NCI-H2029 treated with DMSO at 0.1 percent for 48 hours (cell line): ENCODE measurements around the gene GPATCH2.
"Not testable (repeated sequence)": the region's sequence is repeated elsewhere in the genome, so short reads cannot be mapped to it uniquely, and the experiment has no call there.

ENCODE experiments used
- DNase-seq: peaks from one replicate; lab custom pipeline; 2025; lab: John Stamatoyannopoulos, UW

The GPATCH2 gene

DNA sequence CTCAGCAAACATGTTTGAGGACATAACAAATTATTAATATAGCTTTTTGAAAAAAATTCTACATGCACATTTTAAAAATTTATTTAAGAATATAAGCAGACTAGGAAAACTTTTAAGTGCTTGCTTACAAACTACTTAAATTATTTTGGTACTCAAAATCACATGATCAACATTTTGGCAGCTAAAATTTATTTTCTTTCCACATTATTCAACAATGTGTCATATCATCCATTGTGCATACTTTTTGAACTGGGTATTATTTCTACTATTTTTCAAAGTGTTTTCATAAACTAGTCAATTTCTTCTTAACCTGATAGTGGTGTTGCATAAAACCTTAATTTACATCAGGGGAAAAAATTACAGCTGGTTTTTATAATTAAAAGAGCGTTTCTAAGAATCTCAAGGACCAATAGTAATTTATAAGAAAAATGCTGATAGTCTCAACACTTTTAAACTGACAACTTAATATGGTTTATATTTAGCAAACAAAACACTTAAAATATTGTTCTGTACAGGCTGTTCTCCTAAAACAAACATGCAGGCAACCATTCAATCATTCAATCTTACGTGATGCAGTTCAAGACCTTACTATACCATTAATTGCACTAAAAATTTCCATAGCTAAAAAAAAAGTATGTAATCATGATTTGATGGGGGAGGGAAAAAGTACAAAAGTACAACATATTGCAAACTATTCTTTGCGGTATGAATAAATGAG is 105.0 kb downstream of the GPATCH2 start:
- DNase-seq = no peak

DNA sequence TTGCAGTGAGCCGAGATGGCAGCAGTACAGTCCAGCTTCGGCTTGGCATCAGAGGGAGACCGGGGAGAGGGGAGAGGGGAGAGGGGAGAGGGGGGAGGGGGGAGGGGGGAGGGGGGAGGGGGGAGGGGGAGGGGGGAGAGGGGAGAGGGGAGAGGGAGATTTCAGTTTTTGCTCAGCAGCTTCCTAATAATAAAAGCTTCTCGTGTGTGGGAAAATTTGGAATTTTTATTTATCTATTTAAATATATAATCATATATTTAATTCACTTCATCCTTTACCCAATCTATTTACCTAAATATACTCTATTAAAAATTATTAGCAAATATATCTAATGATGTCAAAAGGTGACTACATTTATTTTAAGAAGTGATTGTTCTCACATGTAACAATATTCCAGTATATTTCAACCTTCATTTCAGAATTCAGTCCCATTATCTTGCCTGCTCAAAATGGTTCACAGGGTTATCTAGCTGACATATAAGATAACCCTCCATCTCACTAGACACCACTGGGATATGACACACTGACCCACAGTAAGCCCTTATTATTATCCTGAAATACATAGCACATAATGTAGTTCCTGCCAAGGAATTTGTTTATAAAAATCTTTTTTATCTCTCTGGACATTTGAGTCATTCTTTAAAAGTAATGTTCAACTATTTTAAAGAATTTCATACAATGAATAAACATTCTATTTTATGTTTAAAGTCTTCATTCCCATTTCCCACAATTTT is 105.9 kb downstream of the GPATCH2 start:
- DNase-seq = no peak

DNA sequence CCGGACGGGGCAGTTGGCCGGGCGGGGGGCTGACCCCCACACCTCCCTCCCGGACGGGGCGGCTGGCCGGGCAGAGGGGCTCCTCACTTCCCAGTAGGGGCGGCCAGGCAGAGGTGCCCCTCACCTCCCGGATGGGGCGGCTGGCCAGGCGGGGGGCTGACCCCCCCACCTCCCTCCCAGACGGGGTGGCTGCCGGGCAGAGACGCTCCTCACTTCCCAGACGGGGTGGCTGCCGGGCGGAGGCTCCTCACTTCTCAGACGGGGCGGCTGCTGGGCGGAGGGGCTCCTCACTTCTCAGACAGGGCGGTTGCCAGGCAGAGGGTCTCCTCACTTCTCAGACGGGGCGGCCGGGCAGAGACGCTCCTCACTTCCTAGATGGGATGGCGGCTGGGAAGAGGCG is 107.0 kb downstream of the GPATCH2 start:
- DNase-seq = not testable (repeated sequence)

DNA sequence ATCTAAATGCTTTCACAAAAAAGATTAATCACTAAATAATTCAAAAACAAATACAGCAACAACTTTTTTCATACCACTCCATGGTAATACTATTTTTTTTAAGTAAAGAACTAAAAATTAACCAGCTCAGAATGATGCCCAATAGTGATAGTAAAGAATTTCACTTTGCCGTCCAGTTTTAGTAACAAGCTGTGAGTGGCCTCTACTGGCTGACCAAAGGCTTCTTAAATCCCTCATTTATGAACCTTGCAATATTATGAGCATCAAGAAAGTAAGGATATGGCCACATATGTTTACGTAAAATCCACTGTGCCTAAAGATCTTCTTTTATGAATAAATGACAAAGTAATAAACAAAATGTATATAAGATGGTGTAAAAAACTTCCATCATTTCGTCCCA is 108.6 kb downstream of the GPATCH2 start:
- no peak for DNase-seq

DNA sequence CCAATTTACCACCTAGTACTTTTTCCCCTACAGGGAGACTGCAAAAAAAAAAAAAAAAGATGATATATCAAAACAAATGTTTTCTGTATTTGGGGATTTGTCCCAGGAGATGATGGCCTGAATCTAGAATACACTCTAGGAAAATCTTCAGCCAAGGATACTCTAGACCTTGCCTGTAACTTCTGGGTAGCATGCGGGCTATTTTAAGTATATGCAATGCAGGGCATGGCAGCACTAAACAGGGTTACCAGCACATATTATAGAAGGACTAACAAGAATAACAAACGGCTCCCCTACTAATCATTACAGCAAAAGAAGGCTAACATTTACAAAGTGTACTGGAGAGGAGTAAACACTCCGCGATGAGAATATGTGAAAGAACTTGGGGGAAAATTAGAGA is 109.6 kb downstream of the GPATCH2 start:
- no peak for DNase-seq

DNA sequence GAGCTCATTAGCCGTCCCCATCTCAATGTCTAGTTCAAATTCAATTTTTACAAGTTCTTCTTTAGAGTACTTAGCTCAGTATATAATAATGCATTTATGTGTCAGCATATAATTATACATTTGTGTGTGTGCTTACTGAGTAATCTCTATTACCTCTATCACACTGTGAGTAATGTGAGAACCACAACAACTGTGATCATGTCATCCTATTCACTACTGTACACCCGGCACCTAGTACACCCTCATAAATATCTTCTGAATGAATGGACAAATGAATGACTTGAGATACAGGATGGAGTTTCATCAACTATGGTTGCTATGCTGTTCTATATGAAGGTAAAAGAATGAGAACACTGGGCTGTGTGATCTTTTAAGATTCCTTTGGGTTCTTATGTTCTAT is 124.0 kb downstream of the GPATCH2 start:
- no peak for DNase-seq

DNA sequence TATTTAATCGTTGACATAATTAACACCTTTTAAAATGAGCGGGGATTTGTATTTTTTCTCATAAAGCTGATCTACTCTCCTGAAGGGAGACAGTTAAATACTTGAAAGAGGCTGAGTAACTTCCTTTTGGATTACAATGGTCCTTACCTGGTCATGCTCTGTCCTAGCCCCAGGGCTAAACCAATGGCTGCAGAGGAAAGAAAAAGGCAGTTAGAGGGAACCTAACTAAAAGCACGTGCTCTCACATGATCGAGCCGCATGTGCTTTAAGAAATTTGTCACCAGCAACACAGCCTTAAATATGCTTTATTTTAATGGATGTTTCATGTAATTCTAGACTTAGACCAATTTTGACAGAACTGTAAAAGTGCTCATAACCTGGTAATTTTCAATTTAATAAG is 132.7 kb downstream of the GPATCH2 start:
- no peak for DNase-seq

DNA sequence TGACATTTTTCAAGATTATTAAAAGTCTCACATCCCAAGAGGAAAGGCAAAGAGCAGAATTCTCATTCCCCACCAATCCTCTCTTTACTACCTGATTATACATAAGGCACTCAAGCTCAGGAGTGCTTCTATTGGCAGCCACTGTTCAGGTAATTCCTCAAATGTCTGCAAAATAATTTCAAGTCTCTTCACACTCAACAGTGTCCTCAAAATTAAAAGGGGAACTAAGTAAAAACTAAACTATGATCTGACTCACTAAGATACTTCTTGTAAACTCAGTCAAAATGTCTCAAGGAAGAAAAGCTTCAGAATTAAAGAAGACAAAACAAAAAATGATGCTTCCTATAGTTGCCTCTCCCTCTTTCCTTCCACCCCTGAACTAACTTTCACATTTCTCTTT is 135.6 kb downstream of the GPATCH2 start:
- DNase-seq = no peak

DNA sequence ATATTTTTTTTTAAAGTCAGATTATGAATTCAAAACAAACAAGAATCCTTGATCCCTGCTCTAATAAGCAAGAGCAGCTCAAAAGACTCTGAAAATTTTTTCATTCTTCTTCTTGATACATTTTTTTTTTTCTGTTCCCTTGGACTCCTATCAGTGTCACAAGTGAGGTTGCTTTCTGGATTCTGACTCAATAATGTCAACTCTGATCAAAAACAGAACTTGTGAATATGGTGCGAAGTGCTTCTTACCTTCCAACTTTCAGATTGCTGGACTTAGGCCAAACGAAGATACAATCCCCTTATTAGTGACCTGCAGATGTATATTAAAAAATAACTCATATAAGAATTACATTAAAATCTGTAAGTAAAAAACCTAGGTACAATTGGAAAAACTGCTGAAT is 136.1 kb downstream of the GPATCH2 start:
- no peak for DNase-seq

DNA sequence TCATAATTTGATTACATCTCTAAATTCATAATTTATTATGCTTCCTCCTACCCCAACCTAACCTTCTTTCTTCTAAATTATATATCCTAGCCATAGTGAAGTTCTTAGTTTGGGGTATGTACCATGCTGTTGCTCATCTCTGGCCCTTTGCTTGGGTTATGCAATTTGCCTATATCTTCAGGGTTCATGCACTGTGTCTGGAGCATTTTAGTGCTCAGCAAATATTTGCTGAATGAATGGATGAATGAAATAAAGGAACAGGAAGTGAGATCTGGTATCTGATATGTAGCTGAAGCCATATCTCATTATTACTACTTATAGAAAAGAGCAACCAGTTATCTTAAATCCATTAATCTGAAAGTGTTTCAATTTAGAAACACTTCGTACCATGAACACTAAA is 137.6 kb downstream of the GPATCH2 start:
- DNase-seq = no peak

DNA sequence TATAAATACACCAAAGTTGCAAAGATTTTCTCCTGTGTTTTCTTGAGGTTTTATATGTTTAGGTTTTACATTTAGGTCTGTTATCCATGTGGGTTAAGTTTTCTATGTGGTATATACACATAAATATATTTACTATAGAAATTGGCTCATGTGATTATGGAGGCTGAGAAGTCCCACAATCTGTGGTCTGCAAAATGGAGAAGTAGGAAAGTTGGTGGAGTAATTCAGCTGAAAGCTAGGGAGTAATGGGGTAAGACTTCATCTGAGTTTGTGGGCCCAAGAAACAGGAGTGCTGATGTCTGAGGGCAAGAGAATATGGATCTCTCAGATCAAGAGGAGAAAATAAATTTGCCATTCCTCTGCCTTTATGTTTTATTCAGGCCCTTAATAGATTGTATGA is 146.0 kb downstream of the GPATCH2 start:
- no peak for DNase-seq

DNA sequence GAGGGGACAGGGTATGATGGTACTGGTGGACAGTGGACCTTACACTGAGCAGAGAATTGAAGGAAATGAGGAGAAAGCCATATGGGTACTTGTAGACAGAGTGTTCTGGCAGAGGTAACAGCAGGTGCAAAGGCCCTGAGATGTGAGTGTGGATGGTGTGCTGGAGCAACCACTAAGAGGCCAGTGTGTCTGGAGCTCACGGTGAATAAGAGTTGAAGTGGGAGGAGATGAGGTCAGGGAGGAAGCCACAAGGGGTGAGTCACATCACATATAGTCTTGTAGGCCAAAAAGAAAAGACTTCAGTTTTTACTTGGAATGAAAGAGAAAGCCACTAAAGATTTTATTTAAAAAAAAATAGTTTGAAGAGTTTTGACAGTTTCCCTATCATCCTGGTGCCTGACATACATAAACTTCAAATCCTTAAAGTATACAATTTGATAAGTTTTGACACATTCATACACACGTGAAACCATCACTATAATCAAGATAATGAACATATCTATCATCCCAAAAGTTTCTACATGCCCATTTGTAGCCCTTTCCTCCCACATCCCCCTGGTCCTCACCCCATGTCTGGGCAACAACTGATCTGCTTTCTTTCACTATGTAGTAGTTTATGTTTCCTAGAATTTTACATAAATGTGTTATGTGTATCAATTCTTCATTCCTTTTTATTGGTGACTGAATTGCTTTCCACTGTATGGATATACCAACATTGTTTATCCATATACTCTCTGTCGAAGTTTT is 148.4 kb downstream of the GPATCH2 start:
- DNase-seq = no peak

DNA sequence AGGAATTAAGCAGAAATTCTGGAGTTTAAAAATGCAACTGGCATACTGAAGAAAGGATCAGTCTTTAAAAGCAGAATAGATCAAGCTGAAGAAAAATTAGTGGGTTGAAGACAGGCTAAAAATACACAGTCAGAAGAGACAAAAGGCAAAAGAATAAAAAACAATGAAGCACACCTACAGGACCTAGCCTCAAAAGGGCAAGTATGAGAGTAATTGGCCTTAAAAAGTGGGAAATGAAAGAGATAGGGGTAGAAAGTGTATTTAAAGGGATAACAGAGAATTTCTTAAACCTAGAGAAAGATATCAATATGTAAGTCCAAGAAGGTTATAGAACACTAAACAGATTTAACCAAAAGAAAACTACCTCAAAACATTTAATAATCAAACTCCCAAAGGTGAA is 152.4 kb downstream of the GPATCH2 start:
- no peak for DNase-seq

DNA sequence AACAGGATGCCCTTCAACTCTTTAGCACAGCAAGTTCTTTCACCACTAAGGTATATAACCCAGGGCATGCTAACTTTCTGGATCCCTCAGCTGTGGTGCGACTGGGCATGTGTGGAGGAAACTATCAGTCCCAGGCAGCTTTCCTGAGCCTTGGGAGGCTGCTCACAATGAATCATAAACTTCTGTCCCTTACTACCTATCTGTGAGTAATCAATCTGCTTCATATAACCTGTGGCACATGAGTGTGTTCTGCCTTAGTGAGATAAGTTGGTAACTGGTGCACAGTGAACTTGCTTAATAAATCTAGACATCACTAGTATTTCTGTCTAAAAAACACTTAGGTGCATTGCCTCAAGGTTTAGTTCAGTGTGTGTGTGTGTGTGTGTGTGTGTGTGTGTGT is 158.0 kb downstream of the GPATCH2 start:
- DNase-seq = no peak

DNA sequence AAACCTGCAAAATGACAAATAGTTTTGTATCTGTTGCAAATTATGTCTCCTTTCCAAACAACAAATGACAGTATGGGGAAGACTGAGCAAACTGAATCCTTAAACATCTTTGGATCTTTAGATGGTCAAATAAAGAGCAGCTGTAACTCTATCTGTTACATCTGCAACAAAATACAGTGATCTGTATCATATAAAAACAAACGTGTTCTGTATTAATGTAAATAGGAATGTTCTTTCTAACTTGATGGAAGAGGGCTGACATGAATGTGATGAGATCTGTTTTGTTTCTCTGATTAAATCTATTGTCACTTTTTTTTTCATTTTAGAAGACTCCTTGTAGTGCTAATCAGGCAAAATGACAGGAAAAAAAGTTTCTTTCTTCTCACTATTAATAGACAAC is 159.5 kb downstream of the GPATCH2 start:
- DNase-seq = no peak

DNA sequence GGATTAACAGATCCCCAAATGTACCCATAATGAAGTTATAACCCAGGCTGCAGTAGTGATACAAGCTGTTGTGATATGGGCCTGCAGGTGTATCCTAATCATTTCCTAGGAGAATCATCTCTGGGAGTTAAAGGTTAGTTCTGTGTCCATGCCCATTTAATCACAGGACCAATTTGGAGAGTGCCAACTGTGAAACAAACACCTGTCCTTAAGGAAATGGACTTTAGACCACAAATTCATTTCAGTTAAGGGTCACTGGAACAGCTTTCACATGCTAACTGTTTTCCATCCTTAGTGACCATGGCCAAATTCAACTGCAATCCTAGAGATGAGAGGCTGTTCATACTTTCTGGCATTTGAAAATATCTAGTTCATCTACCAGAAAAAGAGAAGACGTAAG is 160.9 kb downstream of the GPATCH2 start:
- DNase-seq = no peak

DNA sequence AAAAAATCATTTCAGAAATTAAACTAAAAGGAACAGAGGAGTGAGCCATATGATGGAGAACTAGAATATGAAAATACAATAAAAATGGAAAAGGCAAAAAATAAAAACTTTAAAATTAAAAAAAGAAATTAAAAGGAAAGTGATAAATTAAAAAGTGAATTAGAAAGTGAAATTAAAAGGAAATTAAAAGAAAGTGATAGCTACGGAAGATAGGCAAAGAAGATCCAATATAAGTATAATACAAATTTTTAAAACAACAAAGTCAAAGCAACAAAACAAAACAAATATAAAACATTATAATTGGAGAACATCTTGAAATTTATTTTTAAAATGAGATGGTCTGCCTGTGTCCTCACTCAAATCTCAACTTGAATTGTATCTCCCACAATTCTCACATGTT is 165.8 kb downstream of the GPATCH2 start:
- DNase-seq = no peak

DNA sequence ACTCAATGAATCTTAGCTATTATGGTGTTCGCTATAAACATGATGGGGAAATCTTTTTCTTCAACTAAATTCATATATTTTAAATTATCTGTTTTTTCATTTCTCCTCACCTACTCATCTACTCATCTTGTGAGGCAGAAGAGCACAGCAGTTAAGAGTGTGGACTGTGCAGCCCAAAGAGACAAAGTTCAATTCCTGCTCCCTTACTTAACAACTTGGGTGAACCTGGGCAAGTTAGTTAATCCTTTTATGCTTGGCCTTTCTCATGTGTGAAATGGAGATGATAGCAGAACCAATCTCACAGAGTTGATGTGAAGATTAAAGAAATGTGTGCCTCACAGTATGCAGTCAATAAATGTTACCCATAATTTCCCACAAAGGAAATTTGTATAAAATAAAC is 168.2 kb downstream of the GPATCH2 start:
- no peak for DNase-seq

DNA sequence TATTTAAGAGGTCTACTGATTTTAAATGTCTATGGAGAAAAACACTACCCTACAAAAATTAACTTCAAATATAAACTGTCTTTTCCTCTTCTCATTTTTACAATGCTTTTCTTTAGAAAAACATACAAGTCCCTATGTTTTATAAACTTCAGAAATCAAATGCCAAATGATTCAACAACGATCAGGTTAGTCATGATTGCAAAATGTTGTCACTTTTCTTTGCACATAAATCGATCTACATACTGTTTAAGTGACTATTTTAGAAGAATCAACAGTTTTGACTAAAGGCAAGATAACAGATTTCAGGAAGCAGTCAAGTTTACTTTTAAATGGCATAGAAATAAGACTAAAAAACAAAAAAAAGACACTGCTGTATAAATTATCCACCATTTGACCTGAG is 168.7 kb downstream of the GPATCH2 start:
- DNase-seq = no peak

DNA sequence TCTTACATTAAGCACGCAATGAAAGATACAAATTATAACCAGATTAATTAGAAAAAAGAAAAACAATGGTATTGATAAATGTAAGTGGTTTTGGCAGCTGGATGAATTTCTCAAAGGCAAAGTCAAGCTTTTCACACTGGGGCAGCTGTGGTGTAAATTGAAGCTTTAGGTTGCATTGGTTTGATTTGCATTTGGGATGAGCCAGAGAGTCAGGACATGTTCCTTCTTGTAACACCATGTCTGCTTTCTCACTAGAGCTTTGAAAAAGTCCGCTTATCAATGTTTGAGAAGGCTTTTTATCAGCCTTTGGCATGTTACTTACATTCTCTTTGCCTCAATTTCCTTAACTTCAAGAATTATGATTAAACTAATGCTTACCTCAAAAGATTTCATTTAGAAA is 173.9 kb downstream of the GPATCH2 start:
- no peak for DNase-seq

DNA sequence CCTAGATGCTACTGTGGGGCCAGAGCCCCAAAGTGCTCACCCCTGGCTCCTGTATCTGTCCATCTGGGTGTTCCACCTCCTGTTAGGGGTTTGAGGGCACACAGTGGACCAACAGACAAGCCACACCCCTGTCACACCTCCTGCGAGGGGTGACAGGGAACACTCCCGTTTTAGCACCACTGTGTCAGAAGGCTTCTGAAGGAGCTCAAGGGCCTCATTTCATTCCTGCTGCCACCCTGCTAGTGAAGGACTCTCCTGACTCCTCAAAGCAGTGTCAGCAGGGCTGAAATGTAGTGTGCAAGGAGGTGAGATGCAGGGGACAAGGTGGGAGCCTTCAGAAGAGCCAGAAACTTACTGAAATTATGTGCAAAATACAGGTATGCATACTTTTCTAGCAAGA is 174.6 kb downstream of the GPATCH2 start:
- no peak for DNase-seq

DNA sequence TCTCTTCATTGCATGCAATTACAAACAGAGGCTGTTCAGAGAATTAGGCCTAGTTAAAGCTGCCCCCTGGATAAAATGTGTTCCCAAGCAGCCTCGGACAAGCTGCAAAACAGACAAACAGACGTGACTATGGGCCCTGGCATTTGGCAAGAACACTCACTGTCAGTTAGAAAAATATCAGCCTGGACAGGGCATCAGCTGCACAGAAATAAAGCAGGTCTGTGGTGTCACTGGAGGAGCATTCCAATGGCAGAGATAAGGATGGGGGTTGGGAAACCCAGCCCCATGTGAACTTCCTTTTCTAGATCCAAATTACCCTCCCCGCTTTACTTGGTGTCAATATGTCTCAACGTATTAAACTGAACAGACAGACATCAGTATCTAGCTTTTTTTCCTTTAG is 177.1 kb downstream of the GPATCH2 start:
- no peak for DNase-seq

DNA sequence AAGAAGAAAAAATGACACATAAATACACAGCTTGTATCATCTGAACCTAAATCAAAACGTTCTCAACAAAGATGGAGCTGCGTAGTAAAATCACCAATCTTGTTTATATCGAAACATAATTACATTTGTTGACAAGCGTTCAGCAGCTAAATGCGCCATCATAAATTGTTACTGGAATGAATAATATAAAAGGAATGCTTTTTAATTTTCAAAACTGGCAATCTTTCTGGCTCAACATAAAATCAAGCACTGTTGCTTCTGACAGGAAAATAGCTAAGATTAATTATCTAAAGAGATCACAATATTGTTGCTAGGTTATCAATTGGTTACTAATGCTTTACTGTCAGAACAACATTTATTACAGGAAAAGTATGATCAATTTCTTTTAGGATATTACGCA is 181.5 kb downstream of the GPATCH2 start:
- no peak for DNase-seq
